ENCODE data around the gene ZNF318. TPM values are rescaled to one million over a fixed set of nuclear protein-coding genes. Genes with fewer than 3 reads are reported as not detected.
"Not testable (repeated sequence)": the region's sequence is repeated elsewhere in the genome, so short reads cannot be mapped to it uniquely, and the experiment has no call there.

Gene ZNF318
- total RNA-seq, 1 donor from 2014 or later = 4.4 TPM

- Histone ChIP-seq H3K4me1 (no peaks in the 10 kb centered on the region), H3K9me3 (no peaks in the 10 kb centered on the region), H3K4me3 (no peak overlapping the region), H3K27me3 (no peaks in the 10 kb centered on the region), H3K36me3 (no peaks in the 10 kb centered on the region), H3K27ac (no peak overlapping the region)
- DNase-seq (ENCODE audit: low spot score in 2 of 2) = no peak
- no peak for TF ChIP-seq CTCF (IDR thresholded peaks at IDR 0.05)
- intact Hi-C loops (cut with DNase I) = no loop called here
Observed at GRCh38 chr6:43396408-43397149, 27.1 kb upstream of the ZNF318 start.

- Histone ChIP-seq H3K27ac (no peak overlapping the region), H3K27me3 (no peaks in the 10 kb centered on the region), H3K4me1 (no peaks in the 10 kb centered on the region), H3K4me3 (no peak overlapping the region), H3K9me3 (no peaks in the 10 kb centered on the region), H3K36me3 (no peaks in the 10 kb centered on the region)
- no peak for TF ChIP-seq CTCF (IDR thresholded peaks at IDR 0.05)
- DNase-seq (ENCODE audit: low spot score in 2 of 2) = no peak
- intact Hi-C loops (cut with DNase I) = no loop called here
Observed at GRCh38 chr6:43395776-43396175, 26.3 kb upstream of the ZNF318 start.

- Histone ChIP-seq H3K9me3 (no peaks in the 10 kb centered on the region), H3K4me1 (no peaks in the 10 kb centered on the region)
Observed at GRCh38 chr6:43394982-43395381, 25.5 kb upstream of the ZNF318 start.

GRCh38 chr6:43393602-43394001 lies 24.2 kb upstream of the ZNF318 start:
- no peaks in the 10 kb centered on the region for H3K36me3 ChIP-seq
- no peak overlapping the region for H3K4me3 ChIP-seq
- H3K9me3 ChIP-seq = no peaks in the 10 kb centered on the region
- no peak for TF ChIP-seq CTCF (IDR thresholded peaks at IDR 0.05)
- H3K27ac ChIP-seq = no peak overlapping the region
- intact Hi-C loops (cut with DNase I) = no loop called here
- DNase-seq (ENCODE audit: low spot score in 2 of 2) = no peak
- H3K27me3 ChIP-seq = no peaks in the 10 kb centered on the region
- H3K4me1 ChIP-seq = no peaks in the 10 kb centered on the region

More at GRCh38 chr6:43394982-43395381, 25.5 kb upstream of the ZNF318 start:
- Histone ChIP-seq H3K36me3 (no peaks in the 10 kb centered on the region), H3K4me3 (no peak overlapping the region), H3K27me3 (no peaks in the 10 kb centered on the region), H3K27ac (no peak overlapping the region)
- intact Hi-C loops (cut with DNase I) = no loop called here
- DNase-seq (ENCODE audit: low spot score in 2 of 2) = no peak
- TF ChIP-seq CTCF (IDR thresholded peaks at IDR 0.05) = no peak

GRCh38 chr6:43393133-43393532 lies 23.7 kb upstream of the ZNF318 start:
- H3K27ac ChIP-seq; H3K27me3 ChIP-seq; H3K9me3 ChIP-seq; H3K4me1 ChIP-seq; H3K36me3 ChIP-seq; intact Hi-C loops (cut with DNase I); DNase-seq (ENCODE audit: low spot score in 2 of 2); H3K4me3 ChIP-seq: not testable (repeated sequence)

- no peaks in the 10 kb centered on the region for H3K27me3 ChIP-seq
- no peak for TF ChIP-seq CTCF (IDR thresholded peaks at IDR 0.05)
- no peaks in the 10 kb centered on the region for H3K9me3 ChIP-seq
- no peaks in the 10 kb centered on the region for H3K36me3 ChIP-seq
- H3K4me3 ChIP-seq = no peak overlapping the region
- no peak overlapping the region for H3K27ac ChIP-seq
- H3K4me1 ChIP-seq = no peaks in the 10 kb centered on the region
- intact Hi-C loops (cut with DNase I) = no loop called here
- DNase-seq (ENCODE audit: low spot score in 2 of 2) = no peak
Observed at GRCh38 chr6:43391440-43392031, 22.1 kb upstream of the ZNF318 start.

- H3K27me3 ChIP-seq; H3K36me3 ChIP-seq; DNase-seq (ENCODE audit: low spot score in 2 of 2); H3K27ac ChIP-seq; intact Hi-C loops (cut with DNase I); H3K4me3 ChIP-seq; H3K9me3 ChIP-seq; H3K4me1 ChIP-seq: not testable (repeated sequence)
Observed at GRCh38 chr6:43390753-43391439, 21.4 kb upstream of the ZNF318 start.
